DMS53 treated with DMSO at 0.1 percent for 48 hours (cell line): ENCODE data around the gene DUOXA2.

Experiments
- DNase-seq: peaks from one replicate; lab custom pipeline; 2025; ENCODE audit not compliant: unreplicated experiment; lab: John Stamatoyannopoulos, UW

Gene DUOXA2

DNA sequence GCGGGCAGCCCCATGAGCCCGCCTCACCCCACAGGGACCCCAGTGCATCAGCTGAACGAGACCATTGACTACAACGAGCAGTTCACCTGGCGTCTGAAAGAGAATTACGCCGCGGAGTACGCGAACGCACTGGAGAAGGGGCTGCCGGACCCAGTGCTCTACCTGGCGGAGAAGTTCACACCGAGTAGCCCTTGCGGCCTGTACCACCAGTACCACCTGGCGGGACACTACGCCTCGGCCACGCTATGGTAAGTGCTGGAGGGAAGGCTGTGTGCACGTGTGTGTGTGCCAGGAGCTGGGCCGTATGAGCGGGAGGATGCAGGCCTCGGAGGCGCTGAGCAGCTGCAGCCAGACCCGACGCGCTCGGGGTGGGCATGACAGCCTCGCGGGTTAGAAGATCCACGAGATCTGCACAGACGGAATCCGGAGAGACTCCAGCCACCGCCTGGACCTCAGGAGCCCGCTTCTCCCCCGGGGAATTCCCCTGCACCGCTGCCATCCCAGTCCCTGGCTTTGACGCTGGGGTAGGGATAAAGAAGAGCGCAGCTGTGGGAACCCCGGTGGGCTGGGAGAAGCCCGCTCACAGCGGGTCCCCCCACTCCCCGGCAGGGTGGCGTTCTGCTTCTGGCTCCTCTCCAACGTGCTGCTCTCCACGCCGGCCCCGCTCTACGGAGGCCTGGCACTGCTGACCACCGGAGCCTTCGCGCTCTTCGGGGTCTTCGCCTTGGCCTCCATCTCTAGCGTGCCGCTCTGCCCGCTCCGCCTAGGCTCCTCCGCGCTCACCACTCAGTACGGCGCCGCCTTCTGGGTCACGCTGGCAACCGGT lies 2.6 kb downstream of the DUOXA2 start:
- no peak for DNase-seq

DNA sequence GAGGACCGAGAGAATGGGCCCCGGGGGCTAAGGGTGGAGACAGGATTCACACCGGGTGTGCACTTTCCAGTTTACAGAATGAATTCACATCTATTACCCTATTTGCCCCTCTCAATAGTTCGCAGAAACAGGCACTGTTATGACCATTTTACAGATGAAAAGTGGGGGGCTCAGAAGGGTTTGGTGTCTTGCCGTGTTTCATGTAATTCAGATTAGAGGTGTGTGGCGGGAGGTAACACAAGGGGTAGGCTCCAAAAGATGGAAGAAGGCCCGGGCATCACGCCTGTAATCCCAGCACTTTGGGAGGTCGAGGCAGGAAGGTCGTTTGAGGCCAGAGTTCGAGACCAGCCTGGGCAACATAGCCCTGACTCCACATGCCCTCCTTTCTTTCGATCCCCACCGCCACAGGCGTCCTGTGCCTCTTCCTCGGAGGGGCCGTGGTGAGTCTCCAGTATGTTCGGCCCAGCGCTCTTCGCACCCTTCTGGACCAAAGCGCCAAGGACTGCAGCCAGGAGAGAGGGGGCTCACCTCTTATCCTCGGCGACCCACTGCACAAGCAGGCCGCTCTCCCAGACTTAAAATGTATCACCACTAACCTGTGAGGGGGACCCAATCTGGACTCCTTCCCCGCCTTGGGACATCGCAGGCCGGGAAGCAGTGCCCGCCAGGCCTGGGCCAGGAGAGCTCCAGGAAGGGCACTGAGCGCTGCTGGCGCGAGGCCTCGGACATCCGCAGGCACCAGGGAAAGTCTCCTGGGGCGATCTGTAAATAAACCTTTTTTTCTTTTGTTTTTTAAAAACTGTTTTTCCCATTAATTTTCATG lies 3.4 kb downstream of the DUOXA2 start:
- DNase-seq = no peak

DNA sequence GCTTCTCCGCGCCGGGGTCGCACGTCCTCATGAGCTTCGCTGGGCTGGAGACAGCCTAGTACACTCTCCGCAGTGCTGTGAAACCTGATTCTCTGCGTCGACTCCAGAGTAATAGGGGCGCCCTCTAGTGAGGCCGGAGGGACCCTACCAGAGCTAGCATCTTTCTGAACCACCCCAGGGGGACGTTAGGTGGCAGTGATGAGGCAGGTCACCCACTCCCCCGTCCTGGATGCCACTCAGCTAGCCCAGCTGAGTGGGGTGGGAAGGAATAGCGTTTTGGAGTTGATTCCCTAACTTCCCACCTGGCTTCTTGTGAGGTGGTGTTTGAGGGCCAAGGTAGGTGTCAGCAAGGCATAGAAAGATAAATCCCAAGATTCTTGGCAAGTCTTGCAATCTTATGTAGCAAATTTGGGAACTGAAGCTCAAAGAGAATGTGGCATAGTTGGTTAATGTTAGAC lies 4.0 kb downstream of the DUOXA2 start:
- peak; percentile 70 for DNase-seq

DNA sequence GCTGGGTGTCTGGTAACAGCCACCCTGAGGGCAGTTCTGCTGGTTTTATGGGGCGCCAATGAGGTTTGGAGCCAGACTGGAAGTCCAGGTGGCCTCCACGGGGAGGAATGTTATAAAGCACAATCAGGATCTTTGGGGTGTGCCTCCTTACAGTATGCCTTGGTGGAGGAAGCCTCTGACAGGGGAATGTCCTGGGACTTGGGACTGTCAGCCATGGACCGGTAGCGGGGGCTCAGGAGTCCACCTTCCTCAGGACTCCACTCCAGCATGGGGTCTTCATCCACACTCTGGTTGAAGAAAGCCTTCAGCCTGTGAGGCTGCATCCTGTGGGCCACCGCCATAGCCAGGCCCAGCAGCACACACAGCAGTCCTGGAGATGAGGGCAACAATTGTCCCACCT lies 4.9 kb downstream of the DUOXA2 start:
- no peak for DNase-seq

DNA sequence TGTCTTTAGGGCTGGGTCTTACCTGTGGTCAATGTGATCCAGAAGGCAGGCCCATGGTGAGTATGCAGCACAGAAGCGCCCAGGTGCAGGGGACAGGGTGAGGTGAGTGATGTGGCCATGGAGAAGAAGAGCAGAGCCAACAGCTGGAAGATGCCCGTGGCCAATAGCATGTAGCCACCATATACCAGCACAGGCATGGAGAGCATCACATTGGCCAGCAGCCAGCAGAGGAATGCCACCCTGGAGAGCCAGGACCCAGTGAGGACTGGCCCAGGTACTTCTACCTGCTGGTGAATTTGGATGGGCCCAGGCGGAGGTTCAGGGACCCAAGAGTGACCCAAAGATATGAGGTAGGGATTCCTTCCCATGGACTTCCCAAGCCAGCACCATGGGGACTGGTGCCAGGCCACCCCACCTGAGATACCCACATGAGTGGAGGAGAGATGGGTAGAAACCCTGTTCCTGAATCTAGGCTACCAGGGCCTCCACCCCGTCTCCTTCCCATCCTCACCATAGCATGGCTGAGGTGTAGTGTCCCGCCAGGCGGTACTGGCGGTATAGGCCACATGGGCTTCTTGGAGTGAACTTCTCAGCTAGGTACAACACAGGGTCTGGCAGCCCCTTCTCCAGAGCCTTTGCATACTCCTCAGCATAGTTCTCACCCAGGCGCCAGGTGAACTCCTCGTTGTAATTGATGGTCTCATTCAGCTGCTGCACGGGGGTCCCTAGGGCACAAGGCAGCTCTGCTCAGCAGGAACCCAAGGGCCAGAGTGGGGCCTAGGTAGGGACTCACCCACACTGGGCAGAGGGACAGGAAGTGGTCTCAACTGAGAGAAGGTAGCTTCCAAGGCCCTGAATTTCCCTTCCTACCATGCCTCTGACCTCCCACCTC lies 6.2 kb downstream of the DUOXA2 start:
- DNase-seq = no peak

DNA sequence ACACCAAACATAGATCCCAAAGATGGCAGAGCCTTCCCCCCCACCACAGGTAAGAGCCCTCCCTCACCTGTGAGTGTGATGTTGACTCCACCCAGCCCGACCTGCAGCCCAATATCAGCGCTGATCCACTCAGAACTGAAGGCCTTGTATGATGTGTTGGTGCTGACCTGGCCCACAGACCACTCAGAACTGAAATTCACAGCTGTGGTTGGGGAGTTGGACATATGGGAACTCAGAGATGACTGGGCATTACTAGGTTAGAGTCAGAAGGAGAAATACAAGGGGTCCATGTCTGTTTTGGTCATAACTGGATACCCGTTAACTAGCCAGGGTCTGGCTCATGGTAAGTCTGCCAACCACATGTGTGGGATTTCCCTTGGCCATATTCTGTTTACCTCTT lies 6.9 kb downstream of the DUOXA2 start:
- DNase-seq = no peak

DNA sequence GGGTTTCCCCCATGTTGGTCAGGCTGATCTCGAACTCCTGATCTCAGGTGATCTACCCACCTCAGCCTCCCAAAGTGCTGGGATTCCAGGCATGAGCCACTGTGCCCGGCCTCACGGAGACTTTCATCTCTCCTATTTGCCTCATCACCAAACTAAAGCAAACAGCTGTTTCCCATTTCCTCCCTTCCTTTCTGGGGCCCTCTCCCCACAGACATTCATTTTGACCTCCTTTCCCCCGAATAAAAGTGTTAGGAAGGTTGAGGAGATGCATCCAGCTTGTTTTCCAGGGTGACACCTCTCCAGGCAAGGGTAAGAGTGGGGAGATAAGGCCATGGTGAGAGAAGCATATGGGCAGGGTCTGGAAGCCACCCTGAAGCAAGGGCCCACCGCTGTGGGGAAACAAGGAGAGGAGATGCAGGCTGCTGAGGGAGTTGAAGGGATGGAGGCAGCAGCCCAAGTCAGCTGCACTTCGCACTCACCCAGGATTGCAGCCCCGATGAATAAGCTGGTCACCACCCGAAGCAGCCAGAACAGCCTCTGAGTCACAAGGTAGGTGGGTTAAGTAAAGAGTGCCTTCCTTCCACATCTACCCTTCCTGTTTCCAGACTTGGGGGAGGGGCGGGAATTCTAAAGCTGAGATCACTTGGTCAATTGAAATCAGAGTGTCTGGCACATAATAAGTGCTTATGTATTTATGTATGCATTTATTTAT lies 7.7 kb downstream of the DUOXA2 start:
- DNase-seq = no peak

DNA sequence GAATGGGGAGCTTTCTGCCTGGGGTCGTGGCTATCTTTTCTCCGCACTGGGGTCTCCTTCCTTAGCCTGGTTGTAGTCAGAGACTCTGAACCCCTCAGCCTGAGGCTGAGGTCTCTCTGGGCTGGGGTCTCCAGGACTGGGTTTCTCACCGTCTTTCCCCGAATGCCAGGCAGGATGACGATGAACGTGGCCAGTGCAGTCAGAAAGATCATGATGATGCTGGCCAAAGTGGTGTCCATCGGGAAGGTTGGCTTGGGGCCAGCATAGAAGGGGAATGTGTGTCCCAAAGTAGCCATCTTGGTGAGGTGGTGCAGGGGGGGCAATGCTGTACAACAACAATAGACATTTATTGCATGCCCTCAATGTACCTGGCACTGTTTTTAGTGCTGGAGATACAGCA lies 8.6 kb downstream of the DUOXA2 start:
- DNase-seq = no peak

DNA sequence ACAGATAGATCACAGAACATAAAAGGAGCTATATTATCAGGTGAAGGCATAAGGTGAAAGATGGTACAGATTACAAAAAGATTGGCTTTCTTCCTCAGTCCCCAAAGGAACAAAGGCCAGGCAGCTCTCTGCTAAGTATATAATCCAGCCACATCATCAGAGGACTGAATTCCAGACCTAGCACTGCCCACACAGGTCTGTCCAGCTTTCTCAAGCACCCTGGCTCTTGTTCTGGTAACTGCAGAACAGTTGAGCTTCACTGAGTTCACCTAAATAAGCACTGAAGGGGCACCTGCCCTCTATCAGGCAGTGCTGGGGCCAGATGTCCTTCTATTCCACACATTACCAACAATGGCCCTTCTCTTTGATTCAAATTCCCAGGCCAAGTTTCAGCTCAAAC lies 9.3 kb downstream of the DUOXA2 start:
- DNase-seq = peak; percentile 5

DNA sequence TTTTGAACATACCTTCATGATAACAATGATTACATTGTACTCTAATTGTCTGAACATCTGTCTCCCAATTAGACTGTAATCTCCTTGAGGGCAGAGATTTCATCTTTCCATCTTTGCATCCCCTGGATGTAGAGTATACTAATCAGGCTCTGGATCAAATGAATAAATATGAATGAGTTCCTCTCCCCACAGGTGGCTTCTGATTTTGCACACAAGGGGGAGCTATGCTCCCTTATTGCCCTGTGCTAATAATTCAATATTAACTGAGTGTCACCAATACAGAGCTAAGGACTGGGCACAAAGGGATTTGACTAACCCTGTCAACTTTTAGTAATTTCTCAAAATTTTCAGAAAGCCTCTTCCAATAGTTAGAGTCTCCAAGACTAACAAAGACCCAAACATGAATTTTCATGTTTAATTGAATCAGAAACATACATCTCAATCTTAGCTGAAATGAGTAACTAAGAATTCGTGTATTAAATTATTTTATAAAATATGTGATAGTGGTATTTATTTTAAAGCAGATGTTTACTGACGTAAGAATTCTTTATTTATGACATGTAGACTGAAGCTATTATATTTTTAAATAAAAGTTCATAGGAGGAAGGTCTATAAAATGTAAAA lies 12.5 kb downstream of the DUOXA2 start:
- peak; percentile 26 for DNase-seq

DNA sequence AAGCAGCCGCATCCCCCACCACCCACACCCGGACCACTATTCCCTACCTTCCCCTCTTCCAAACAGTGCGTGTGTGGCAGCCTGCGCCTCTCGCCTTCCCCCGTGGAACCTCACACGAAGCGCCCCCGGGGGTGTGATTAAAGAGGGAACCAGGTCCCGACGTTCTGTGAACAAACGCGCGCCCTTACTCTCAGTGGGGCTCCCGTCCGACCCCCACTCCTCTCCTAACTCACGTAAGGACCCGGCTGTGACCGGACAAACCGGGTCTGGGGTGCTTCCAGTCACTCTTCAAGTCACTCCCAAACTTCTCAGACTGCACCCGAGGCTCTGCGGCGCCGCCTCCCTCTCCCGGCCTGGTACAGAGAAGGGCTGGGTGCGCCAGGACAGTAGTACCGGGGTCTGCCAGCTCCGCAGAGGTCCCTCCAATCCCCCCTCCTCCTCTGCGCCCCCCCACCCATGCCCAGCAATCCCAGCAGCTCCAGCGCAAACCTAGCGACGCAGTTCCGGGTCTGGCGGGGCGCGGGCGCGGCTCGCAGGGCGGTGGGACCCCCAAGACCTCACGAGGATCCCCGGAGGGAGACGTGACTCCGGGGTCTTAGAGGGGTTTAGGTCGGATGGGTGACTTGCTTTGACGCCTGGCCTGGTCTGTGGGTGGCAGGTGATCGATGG lies 15.0 kb downstream of the DUOXA2 start:
- no peak for DNase-seq

DNA sequence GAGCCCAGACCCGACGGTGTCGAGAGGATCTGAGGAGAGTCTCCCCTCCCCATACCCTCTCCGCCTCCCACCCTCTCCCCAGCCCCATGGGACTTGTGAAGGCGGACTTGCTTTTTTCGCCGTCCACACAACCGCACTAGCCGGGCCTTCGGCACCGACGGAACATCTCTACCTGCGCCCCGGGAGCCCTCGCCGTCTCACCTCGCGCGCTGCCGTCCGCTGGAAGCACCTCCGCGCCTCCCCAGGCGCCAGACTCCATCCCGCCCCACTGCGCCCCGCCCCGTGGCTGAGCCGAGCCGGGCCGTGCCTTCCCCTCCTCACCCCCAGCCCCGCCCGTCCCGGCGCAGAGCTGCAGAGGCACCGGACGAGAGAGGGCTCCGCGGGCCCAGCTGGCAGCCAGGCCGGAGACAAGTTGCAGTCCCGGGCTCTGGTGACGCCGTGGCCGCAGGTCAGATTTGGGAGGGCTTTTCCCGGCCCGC lies 15.6 kb downstream of the DUOXA2 start, which contains the start of the genes DUOX1 and DUOXA1:
TSS of gene DUOX1 (plus strand) at position 344 of the 479 bp plus-strand sequence. CDS start 1,973 bp downstream, outside the sequence.
TSS of gene DUOXA1 (minus strand) at position 229 of the 479 bp plus-strand sequence. CDS start 6,865 bp downstream, outside the sequence.
- no peak for DNase-seq

DNA sequence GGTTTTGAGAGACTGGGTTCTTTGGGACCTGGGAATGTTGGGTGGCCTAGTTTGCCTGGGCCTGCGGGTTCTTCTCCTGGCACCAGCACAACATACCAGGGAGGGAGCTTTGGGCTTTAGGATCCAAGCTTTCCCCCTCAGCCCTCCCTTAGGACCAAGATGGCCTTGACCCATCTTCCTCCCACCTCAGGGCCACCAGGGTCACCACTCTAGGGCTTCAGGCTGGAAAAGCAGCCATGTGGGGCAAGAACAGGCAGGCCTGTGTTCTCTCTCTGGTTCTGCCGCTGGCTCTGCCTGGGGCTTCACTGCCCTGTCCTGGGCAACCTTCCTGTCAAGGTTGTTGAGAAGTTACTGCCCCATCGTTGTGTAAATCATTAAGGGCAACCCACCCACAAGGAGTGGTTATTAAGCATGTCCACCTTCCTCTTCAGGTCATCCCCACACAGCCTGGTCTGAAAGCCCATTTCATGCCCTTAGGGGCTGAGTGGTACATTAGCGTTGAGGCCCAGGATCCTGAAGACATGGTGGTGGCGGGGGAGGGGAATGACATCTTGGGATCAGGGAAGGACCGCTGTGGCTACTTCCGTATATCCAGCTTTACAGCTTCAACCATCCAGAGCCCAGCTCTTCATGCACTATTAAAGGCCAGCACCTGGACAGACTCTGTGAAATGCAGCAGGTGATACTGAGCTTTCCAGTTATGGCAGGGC lies 16.3 kb downstream of the DUOXA2 start:
- DNase-seq = peak; percentile 21

DNA sequence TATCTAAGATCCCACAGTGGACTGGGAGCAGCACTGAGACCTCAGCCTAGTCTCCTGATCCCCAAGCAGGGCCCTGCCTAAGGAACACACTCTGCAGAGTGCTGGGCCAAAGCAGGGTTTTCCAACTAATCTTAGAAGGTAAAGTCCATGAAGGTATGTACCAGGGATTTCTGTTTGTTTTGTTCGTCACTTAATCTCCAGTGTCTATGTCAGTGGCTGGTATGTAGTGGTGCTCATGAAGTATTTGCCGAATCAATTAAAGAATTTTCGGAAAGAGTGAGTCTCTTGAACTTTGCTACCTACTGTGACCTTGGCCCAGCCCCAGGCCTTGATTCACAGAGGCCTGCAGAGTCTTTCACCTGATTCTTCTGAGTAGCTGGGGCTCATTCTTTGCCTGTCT lies 17.4 kb downstream of the DUOXA2 start:
- no peak for DNase-seq

DNA sequence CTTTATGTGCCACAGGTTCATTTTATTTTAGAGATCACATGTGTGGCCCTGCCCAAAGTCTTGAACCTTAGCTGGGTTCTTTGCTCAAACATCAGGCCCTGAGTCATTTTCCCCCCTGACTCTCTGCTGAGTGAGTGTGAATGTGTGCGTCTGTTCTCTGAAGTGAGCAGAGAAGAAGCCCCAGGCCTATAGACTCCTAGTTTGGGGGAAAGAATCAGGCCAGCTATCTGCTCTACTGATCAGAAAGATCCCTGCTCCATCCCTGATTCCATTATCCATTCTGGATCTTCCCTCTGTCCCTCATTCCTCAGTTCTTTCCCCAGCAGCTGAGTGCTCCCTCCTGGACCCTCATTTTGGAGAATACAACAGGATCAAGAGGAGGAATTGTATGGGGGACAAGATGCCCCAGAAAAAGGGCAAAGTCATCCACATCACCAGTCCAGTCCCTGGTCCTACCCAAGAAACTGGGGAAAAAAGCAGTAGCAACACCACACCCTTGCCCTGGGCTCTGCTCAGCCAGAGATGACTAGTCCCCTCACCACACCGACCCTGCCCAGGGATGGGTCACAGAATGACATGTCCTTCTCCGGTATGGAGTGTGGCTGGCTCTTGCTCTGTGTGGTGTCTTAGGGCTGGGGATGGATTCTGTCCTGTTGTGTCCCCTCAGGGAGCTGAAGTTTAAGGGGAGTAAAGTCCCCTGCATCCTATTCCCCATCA lies 18.9 kb downstream of the DUOXA2 start:
- no peak for DNase-seq

DNA sequence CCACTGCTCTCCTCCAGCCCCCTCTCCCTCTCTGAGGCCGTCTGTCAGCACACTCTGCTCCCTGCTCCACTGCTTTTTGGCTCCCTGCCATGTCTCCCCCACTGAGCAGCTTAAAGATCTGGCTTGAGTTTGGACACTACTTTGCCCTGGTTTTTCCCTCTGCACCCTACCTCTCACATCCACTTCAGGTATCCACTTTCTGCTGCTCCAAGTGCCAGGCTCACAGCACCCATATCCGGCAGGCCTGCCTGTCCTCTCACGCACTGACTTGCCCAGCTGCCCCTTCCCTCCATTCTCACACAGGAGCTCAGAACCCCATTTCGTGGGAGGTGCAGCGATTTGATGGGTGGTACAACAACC lies 19.4 kb downstream of the DUOXA2 start:
- no peak for DNase-seq

DNA sequence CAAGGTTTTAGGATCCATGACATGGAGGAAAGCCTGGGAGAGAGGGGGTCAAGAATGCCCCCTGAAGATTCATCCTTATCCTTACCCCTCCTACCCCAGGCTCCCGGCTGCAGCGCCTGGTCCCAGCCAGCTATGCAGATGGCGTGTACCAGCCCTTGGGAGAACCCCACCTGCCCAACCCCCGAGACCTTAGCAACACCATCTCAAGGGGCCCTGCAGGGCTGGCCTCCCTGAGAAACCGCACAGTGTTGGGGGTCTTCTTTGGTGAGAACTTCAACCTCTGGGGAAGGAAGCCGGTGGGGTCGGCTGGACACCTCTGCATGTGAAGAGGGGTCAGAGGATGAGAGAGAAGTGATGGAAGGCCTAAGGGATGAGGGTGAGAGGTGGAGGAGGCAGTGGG lies 19.9 kb downstream of the DUOXA2 start:
- DNase-seq = no peak
